Breast epithelium (tissue), 4 donors: ENCODE data around the gene KDM4B. TPM values are rescaled to one million over a fixed set of nuclear protein-coding genes. Genes with fewer than 3 reads are reported as not detected.

Experiments
- DNase-seq, 2 donors: peaks; one replicate each; pipeline ENCODE4 v3.0.0-alpha.2; 2019; ENCODE audit warnings: low spot score in 2 of 2
- H3K27ac ChIP-seq, 2 donors: fragments of 200-600 bp; sonication (generic) in 1 of 2; one replicate each; pipeline ENCODE4 v1.5.1; 2016 to 2019; ENCODE audit warnings: mild to moderate bottlenecking in 1 of 2
- H3K27me3 ChIP-seq, 2 donors: fragments of 200-600 bp; sonication (generic) in 1 of 2; one replicate each; pipeline versions ENCODE4 v1.5.1 to v1.6.0; 2017 to 2019; ENCODE audit warnings: control low read depth in 1 of 2, mild to moderate bottlenecking in 1 of 2
- H3K36me3 ChIP-seq: fragments of 200-600 bp; one replicate; pipeline ENCODE4 v1.5.1; 2019
- H3K4me1 ChIP-seq, 2 donors: fragments of 200-600 bp; sonication (generic); one replicate each; pipeline ENCODE4 v1.5.1; 2016 to 2019; ENCODE audit warnings: control low read depth in 1 of 2
- H3K4me3 ChIP-seq, 3 donors: fragments of 200-600 bp; sonication (generic); 1 replicate in 2 of 3; 2 replicates in 1 of 3; pipeline ENCODE4 v1.5.1; 2016 to 2019; ENCODE audit warnings: mild to moderate bottlenecking in 3 of 3, moderate library complexity in 2 of 3
- H3K9me3 ChIP-seq, 2 donors: fragments of 200-600 bp; sonication (generic) in 1 of 2; one replicate each; pipeline ENCODE4 v1.5.1; 2016 to 2019; ENCODE audit warnings: control low read depth in 1 of 2
- CTCF ChIP-seq, 3 donors: fragments of 450-650 bp; IDR thresholded peaks; one replicate each; pipeline ENCODE4 v1.5.1; 2016 to 2017; ENCODE audit warnings: antibody characterized with exemption in 3 of 3, mild to moderate bottlenecking in 3 of 3, moderate library complexity in 3 of 3
- POLR2A ChIP-seq: fragments of 450-650 bp; IDR thresholded peaks from one replicate; pipeline ENCODE4 v1.6.1; 2016; ENCODE audit warnings: antibody characterized with exemption, mild to moderate bottlenecking, moderate library complexity
- POLR2AphosphoS5 ChIP-seq, 3 donors: sonication (generic); formaldehyde crosslinking; IDR thresholded peaks; one replicate each; pipeline ENCODE4 v1.6.1; 2017; ENCODE audit warnings: antibody characterized with exemption in 3 of 3
- intact Hi-C: fragments of 100-400 bp; cut with DNase I; formaldehyde crosslinking; loops from one replicate; pipeline ENCODE4 v1.15.1; 2023; ENCODE audit warnings: low total_unique reads
- total RNA-seq, 3 donors: library from RNA; depleted of rRNA; stranded (reverse); fragments of >200 nt; gene quantifications; one replicate each; pipeline ENCODE4 v1.1.0, GENCODE V29; 2016

Gene KDM4B
- total RNA-seq, 3 donors from 2014 or later: 25.0 to 55.3 (median 40.3) TPM

- Histone ChIP-seq H3K27me3 (no peaks in the 10 kb centered on the region), H3K4me1 (no peaks in the 10 kb centered on the region), H3K27ac (no peak overlapping the region), H3K9me3 (no peaks in the 10 kb centered on the region), H3K4me3 (no peak overlapping the region), H3K36me3 (no peaks in the 10 kb centered on the region)
- intact Hi-C loops: loop anchor here (1.0 kb wide), 1 partner anchor 32 kb away; no protein-coding TSS in a partner anchor
- no peak for DNase-seq
- no peak for TF ChIP-seq CTCF (IDR thresholded peaks at IDR 0.05)
- no peak for TF ChIP-seq POLR2AphosphoS5 (IDR thresholded peaks at IDR 0.05)
- TF ChIP-seq POLR2A: no peak
Observed at GRCh38 chr19:5071579-5071978, 102.7 kb downstream of the KDM4B start.

DNA sequence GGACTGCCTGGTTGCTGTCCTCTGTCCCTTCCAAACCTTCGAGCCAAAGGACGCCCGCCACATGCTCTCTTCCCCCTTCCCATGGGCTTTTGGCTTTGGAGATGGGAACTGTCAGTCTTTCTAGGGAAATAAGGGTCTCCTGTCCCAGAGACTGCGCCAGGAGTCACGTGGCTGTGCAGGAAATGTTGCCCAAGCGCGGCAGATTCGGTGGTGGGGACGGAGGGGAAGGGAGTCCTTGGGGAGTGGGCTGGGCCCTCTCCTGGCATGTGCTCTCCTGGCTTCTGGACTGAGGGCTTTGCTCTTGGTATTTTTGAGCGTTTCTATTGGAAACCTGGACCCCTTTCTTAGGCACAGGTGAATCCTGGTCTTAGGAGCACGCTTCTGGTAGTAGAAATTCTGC is 103.2 kb downstream of the KDM4B start:
- H3K27me3 ChIP-seq: no peaks in the 10 kb centered on the region
- TF ChIP-seq POLR2AphosphoS5 (IDR thresholded peaks at IDR 0.05) (no peak), POLR2A (no peak)
- intact Hi-C loops: no loop called here
- H3K9me3 ChIP-seq: no peaks in the 10 kb centered on the region
- no peaks in the 10 kb centered on the region for H3K4me1 ChIP-seq
- H3K4me3 ChIP-seq: no peak overlapping the region
- H3K27ac ChIP-seq: no peak overlapping the region
- H3K36me3 ChIP-seq: no peaks in the 10 kb centered on the region
- DNase-seq: no peak

DNA sequence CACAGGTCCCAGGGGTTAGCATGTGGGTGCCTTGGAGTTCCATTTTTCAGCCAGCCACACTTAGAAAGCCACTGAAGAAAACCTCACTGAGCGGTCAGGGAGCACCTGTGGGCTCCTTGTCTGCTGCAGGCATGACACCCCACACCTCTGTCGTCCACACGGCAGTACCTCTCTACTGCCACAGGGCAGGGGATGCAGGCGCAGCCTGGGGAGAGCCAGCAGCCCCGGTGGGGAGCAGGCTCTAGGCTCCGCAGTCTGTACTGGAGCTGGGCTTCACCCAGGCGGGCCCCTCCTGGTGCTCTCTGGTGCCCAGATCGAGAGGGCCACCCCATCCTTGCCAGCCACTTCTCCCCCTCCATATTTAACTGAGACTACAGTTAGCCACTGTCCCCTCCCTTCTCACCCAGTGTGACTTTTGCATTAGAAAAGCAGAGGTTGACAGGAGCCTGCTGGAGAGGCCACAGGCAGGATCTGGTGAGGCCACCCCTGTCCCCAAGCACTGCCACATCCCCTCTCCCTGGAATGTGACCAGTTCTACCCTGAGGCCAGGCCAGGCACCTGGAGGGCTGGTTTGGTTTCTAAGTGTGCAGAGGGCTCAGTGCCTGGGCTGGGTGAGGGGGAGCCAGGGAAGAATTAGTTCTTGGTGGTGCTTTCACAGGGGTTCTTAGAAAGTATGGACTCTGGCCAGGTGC is 104.4 kb downstream of the KDM4B start:
- Histone ChIP-seq H3K9me3 (no peaks in the 10 kb centered on the region), H3K36me3 (no peaks in the 10 kb centered on the region), H3K27me3 (no peaks in the 10 kb centered on the region), H3K4me1 (no peaks in the 10 kb centered on the region), H3K27ac (no peak overlapping the region), H3K4me3 (no peak overlapping the region)
- no peak for TF ChIP-seq POLR2A
- TF ChIP-seq POLR2AphosphoS5 (IDR thresholded peaks at IDR 0.05): no peak
- TF ChIP-seq CTCF (IDR thresholded peaks at IDR 0.05): no peak
- no peak for DNase-seq
- intact Hi-C loops: loop anchor here (1.0 kb wide), 1 partner anchor 18 kb away; no protein-coding TSS in a partner anchor

DNA sequence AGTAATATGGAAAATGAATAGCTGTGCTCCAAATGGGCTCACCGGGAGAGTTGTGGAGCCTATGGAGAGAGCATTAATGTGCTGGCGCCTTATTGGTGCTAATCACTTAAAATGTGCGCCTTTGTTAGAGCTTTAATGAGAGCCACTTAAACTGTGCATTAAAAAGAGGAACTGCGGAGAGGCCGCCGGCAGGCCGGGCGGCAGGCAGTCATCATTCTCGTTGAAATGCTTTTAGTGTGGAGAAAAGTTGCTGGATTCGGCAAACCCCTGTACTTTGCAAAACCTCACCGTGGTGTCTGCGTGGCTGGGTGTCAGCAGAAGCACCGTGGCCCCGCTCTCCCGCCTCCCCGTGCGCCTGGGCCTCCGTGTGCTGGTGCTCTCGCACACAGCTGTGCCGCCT is 105.5 kb downstream of the KDM4B start:
- Histone ChIP-seq H3K27me3 (no peaks in the 10 kb centered on the region), H3K4me3 (no peak overlapping the region), H3K36me3 (no peaks in the 10 kb centered on the region), H3K4me1 (no peaks in the 10 kb centered on the region), H3K27ac (no peak overlapping the region), H3K9me3 (no peaks in the 10 kb centered on the region)
- TF ChIP-seq CTCF (IDR thresholded peaks at IDR 0.05): no peak
- no peak for TF ChIP-seq POLR2AphosphoS5 (IDR thresholded peaks at IDR 0.05)
- no peak for TF ChIP-seq POLR2A
- intact Hi-C loops: no loop called here
- no peak for DNase-seq

DNA sequence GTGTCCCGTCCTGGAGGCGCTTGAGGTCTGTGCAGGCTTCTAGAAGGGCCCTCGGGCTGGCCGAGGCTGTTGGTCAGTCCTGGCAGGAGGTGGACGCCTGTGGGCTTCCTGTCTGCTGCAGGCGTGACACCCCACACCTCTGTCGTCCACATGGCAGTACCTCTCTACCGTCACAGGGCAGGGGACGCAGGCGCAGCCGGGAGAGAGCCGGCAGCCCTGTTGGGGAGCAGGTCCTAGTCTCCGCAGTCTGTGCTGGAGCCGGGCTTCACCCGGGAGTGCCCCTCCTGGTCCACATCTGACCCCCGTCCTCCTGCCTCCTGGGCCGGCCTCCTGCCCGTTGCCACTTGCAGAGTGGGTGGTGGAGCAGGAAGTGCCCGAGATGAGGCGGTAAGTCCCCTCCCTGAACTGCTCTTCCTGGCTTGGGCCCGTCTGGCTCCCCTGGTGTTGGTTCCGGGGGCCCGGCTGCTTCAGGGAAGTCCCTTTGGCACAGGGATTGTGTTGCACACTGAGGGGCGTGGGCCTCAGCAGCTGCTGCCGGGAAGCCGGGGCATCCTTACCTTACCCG is 106.0 kb downstream of the KDM4B start:
- H3K9me3 ChIP-seq: no peaks in the 10 kb centered on the region
- H3K27ac ChIP-seq: no peak overlapping the region
- TF ChIP-seq POLR2AphosphoS5 (IDR thresholded peaks at IDR 0.05): no peak
- TF ChIP-seq POLR2A: no peak
- no peak for TF ChIP-seq CTCF (IDR thresholded peaks at IDR 0.05)
- H3K27me3 ChIP-seq: no peaks in the 10 kb centered on the region
- no peak overlapping the region for H3K4me3 ChIP-seq
- intact Hi-C loops: no loop called here
- no peak for DNase-seq
- no peaks in the 10 kb centered on the region for H3K4me1 ChIP-seq
- no peaks in the 10 kb centered on the region for H3K36me3 ChIP-seq
